ENCODE results near the gene FNIP2.

The FNIP2 gene

DNA sequence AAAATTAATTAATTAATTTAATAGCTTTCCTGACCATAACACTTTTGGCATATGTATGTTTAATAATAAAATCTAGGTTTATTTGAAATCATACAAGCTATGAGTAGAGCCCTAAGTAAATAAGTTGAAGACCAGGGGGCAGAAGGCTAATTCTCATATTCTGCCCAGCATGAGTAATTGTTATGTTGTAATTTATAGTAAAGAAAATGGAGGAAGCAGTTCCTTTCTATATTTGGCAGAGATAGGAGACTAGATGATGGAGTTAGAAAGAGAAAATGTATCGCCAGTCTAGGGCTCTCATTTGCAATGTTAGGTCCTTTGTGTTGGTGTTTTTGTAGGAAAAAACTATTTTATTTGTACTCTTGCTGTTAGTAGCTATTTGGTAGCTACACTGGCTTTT lies 89.1 kb downstream of the FNIP2 start:
- no peak overlapping the region for H3K4me3 ChIP-seq (ENCODE audit: low read depth, low read length)

GRCh38 chr4:158858410-158859199 lies 89.8 kb downstream of the FNIP2 start:
- TF ChIP-seq, protein P1, sequence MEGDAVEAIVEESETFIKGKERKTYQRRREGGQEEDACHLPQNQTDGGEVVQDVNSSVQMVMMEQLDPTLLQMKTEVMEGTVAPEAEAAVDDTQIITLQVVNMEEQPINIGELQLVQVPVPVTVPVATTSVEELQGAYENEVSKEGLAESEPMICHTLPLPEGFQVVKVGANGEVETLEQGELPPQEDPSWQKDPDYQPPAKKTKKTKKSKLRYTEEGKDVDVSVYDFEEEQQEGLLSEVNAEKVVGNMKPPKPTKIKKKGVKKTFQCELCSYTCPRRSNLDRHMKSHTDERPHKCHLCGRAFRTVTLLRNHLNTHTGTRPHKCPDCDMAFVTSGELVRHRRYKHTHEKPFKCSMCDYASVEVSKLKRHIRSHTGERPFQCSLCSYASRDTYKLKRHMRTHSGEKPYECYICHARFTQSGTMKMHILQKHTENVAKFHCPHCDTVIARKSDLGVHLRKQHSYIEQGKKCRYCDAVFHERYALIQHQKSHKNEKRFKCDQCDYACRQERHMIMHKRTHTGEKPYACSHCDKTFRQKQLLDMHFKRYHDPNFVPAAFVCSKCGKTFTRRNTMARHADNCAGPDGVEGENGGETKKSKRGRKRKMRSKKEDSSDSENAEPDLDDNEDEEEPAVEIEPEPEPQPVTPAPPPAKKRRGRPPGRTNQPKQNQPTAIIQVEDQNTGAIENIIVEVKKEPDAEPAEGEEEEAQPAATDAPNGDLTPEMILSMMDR (IDR thresholded peaks at IDR 0.05; ENCODE audit: low read depth, low read length) = no peak
- H3K4me3 ChIP-seq (ENCODE audit: low read depth, low read length) = no peak overlapping the region

More for the DNA sequence above, 89.1 kb downstream of the FNIP2 start:
- TF ChIP-seq, protein P1 (IDR thresholded peaks at IDR 0.05; ENCODE audit: low read depth, low read length) = no peak

DNA sequence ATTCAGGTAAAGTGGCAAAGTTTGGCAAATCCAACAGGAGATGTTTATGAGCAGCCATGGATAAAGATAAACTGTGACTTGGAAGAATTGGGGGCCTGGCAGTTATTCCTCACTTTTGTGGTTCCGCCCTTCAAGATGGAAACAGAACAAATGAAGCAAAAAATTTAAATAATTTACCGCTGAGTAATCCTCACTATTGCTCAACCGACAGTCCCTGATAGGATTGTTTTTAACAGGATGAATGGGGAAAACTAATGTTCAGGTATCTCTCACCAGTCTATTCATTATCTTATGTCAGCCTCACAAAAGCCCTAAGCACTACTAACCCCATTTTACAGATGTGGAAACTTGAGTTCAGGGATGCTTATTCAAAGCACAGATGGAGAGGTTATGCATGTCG lies 90.8 kb downstream of the FNIP2 start:
- TF ChIP-seq, protein P1 (IDR thresholded peaks at IDR 0.05; ENCODE audit: low read depth, low read length) = no peak
- no peak overlapping the region for H3K4me3 ChIP-seq (ENCODE audit: low read depth, low read length)

- no peak overlapping the region for H3K4me3 ChIP-seq (ENCODE audit: low read depth, low read length)
- TF ChIP-seq, protein P1 (IDR thresholded peaks at IDR 0.05; ENCODE audit: low read depth, low read length) = no peak
These were observed 92.0 kb downstream of the FNIP2 start for GRCh38 chr4:158860856-158861255.

- TF ChIP-seq, protein P1 (IDR thresholded peaks at IDR 0.05; ENCODE audit: low read depth, low read length) = no peak
- H3K4me3 ChIP-seq (ENCODE audit: low read depth, low read length) = no peak overlapping the region
These were observed 92.5 kb downstream of the FNIP2 start for GRCh38 chr4:158861281-158861680.

- no peak overlapping the region for H3K4me3 ChIP-seq (ENCODE audit: low read depth, low read length)
- TF ChIP-seq, protein P1 (IDR thresholded peaks at IDR 0.05; ENCODE audit: low read depth, low read length) = no peak
These were observed 92.9 kb downstream of the FNIP2 start for GRCh38 chr4:158861766-158862165.

DNA sequence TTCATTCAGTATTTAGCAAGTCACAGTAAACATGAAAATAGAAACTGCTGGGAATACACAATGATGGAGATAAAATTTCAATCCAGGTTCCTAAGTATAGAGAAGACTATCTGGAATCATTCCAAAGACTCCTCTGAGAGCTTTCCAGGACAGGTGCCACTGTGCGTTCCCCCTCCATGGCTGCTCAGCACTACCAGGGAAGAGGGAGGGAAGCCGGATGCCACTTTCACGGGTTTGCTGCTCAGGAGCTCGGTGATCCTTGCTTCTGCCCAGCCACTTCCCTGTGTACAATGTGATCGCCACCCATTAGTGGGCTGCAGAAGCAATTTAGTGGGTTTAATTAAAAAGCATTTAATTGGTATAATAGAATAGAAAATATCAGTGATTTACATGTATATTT lies 94.5 kb downstream of the FNIP2 start:
- TF ChIP-seq, protein P1 (IDR thresholded peaks at IDR 0.05; ENCODE audit: low read depth, low read length) = no peak
- no peak overlapping the region for H3K4me3 ChIP-seq (ENCODE audit: low read depth, low read length)
